T-helper 1 cell treated with Interleukin-12 subunit alpha and Interleukin-12 subunit beta and Interleukin-4 antibody, amounts not matched to agents 30 ng/mL and 1 ng/mL, for 36 hours (primary cell): ENCODE measurements around the gene TDRKH. TPM values are rescaled to one million over a fixed set of nuclear protein-coding genes. Genes with fewer than 3 reads are reported as not detected.

Experiments
- intact Hi-C: fragments of 100-400 bp; cut with micrococcal nuclease; formaldehyde crosslinking; loops from one replicate; pipeline ENCODE4 v1.15.1; 2024
- total RNA-seq: library from RNA; stranded (reverse); gene quantifications from 2 replicates; pipeline ENCODE4 v1.2.3, GENCODE V29; 2022

TDRKH gene
- 20.3 and 20.8 TPM in 2 replicates for total RNA-seq

- intact Hi-C loops = loop anchor here (1.0 to 5.0 kb wide), 13 partner anchors 27 to 508 kb away; partner anchors contain the start of genes CGN, MRPL9, RFX5 and RIIAD1
Observed at GRCh38 chr1:151790071-151790939, at the start of gene TDRKH. TSS of gene TDRKH (minus strand) at chr1:151790500. CDS start at chr1:151783022, 7,478 bp downstream.

DNA sequence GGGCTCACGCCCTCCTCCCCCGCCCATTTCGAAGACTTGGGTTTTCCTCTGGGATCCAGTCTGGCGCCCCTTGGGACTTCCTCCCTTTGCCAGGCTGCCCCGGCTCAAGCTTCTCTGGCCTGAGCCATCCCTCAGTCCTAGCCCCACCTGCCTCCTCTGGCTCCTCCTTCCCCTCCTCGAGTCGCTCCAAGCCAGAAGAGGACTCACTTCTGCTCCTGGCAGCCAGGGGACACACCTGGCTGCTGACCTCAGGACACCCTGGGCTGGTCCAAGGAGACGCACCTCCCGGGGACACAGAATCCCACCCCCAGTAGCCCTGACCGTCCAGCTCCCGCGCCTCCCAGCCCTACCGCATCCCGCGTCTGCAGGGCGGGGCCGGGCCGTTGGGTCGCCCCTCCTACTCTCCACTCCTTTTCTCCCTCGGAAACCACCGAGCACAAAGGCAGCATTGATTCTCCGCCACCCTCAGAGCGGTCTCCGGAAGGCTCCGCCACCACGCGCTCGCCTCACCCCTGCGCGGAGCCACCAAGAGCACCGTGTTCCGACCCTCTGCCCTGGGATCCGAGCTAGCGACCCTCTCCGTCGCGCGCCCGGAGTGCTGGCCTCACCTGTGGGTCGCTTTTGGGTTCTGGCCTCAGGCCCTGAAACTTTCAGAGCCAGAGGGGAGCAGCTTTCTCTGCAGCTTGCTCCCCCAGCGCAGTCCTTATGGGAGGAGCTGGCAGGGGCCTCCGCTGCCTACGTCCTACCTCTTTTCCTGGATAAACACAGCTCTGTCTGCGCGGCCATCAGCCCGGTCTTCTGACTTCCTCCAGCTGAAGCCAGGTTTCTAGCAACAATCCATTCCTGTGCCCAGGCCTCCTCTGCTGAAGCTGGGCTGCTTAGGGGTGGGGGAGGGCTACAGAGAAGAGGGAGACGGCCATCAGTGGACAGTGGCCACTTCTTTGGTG lies 49.4 kb upstream of the TDRKH start, which contains the start of gene C2CD4D:
Gene C2CD4D (minus strand): TSS at position 364 of the 947 bp plus-strand sequence. CDS start 831 bp downstream, outside the sequence.
- intact Hi-C loops = loop anchor here (1.0 to 5.0 kb wide), 7 partner anchors 69 to 618 kb away; partner anchors contain the start of genes POGZ, RFX5, RIIAD1 and SNX27

DNA sequence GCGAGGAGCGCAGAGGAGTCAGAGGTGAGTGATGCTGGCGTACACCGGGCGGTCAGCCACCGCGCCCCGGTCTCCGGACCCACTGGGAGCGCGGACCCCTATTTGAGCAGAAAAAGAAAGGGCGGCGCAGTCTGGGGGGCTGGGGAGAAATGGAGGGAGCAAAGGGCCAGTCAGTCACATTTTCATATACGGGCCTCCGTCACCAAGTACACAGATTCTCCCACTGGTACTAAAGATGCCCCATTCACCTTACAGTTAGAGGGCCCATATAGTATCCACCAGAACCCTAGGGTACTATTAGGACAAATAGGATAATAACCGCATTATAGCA lies 48.7 kb upstream of the TDRKH start:
- intact Hi-C loops = loop anchor here (1.0 to 5.0 kb wide), 7 partner anchors 70 to 618 kb away; partner anchors contain the start of genes POGZ, RFX5, RIIAD1 and SNX27

GRCh38 chr1:151838222-151839081 lies 48.2 kb upstream of the TDRKH start:
- intact Hi-C loops = loop anchor here (1.0 to 5.0 kb wide), 7 partner anchors 70 to 619 kb away; partner anchors contain the start of genes POGZ, RFX5, RIIAD1 and SNX27

DNA sequence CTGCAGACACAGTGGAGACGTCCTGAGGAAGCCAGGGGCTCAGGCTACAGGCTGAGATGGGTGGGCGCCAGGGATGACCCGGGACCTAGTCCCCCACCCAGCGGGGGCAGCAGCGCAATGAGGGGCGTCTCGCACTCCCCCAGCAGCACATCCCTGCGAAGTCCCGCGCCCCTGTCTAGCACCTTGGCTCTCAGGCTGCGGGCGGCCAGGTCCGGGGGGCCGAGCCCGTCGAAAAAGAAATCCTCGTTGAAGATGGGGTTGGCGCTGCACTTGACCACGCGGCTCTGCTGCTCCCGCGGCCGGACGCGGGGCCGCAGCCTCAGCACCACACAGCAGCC lies 47.6 kb upstream of the TDRKH start:
- intact Hi-C loops = loop anchor here (1.0 to 5.0 kb wide), 8 partner anchors 9 to 619 kb away; partner anchors contain the start of genes POGZ, RFX5, RIIAD1 and SNX27

GRCh38 chr1:151837197-151837596 lies 46.9 kb upstream of the TDRKH start:
- intact Hi-C loops = loop anchor here (1.0 to 5.0 kb wide), 7 partner anchors 8 to 620 kb away; partner anchors contain the start of genes POGZ, RFX5, RIIAD1 and SNX27

DNA sequence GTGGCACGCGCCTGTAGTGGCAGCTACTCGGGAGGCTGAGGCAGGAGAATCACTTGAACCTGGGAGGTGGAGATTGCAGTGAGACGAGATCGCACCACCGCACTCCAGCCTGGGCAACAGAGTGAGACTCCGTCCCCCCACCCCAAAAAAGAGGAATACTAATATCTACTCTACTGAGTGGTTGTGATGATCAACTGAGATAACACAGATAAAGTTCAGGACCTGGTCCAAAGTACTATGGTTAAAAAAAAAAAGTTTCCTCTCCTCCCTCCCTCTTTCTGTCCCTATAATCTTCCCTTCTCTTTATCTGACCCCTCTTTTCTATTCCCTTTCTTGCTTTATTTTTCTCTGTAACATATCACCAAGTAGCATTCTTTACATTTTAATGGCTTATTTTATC lies 45.3 kb upstream of the TDRKH start:
- intact Hi-C loops = loop anchor here (5.0 kb wide), 5 partner anchors 113 to 622 kb away; partner anchors contain the start of genes POGZ, RFX5, RIIAD1 and SNX27

DNA sequence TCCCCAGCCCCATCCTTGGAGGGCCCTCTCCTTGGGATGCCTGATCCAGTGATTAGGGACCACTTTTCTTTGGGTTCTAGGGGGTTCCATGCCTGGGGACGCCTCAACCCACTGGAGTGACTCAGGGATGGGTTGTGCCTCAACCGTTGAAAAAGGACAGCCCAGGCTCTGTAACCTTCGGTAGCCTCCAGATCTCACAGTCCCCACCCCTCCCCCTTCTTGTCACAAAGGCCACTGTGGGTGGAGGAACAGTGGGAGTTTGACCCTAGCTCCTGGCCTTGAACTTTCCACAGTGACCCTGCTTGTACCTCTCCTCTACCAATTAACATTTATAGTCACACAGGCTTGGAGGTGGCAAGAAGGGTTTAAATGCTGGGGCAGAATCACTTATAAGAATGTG lies 43.9 kb upstream of the TDRKH start:
- intact Hi-C loops = no loop called here

GRCh38 chr1:151833172-151833900 lies 43.0 kb upstream of the TDRKH start:
- intact Hi-C loops = no loop called here

DNA sequence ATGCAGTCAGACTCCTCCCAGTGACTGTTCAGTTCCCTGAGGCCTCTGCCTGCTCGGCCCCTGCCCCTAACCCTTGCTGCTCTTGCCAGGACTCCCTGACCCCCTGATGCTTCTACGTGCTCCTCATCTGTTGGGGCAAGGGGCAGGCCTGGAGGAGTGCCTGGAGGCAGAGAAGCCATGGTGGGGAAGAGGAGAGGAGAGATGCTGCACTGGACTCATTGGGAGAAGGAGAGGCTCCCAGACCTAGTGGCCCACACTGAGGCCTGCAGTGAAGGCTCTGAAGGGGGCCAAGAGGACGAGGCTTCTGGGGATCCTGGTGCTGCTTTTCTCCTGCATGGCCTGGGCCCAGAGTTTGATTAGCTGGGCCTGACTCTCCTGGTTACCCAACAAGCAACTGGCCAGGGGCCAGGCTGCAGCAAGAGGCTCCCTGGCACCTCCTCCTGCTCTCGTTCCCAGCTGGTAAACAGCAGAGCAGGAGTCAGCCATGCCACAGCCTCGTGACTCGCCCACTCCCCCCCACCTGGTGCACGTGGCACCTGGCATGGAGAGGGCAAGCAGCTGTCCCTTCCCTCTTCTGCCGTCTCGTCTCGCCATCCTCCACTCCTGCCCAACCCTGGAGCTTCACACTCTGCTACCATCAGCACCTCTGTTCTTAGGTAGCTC lies 42.1 kb upstream of the TDRKH start:
- intact Hi-C loops = no loop called here

GRCh38 chr1:151831605-151832004 lies 41.3 kb upstream of the TDRKH start, which contains the start of gene RORC:
TSS of gene RORC (minus strand) at chr1:151831802. CDS start at chr1:151831764, 38 bp downstream.
- intact Hi-C loops = no loop called here

- intact Hi-C loops = no loop called here
Observed at GRCh38 chr1:151831256-151831591, 40.9 kb upstream of the TDRKH start.

GRCh38 chr1:151830055-151830454 lies 39.8 kb upstream of the TDRKH start:
- intact Hi-C loops = loop anchor here (1.0 kb wide), 1 partner anchor 40 kb away; the partner anchor contains the start of gene TDRKH

DNA sequence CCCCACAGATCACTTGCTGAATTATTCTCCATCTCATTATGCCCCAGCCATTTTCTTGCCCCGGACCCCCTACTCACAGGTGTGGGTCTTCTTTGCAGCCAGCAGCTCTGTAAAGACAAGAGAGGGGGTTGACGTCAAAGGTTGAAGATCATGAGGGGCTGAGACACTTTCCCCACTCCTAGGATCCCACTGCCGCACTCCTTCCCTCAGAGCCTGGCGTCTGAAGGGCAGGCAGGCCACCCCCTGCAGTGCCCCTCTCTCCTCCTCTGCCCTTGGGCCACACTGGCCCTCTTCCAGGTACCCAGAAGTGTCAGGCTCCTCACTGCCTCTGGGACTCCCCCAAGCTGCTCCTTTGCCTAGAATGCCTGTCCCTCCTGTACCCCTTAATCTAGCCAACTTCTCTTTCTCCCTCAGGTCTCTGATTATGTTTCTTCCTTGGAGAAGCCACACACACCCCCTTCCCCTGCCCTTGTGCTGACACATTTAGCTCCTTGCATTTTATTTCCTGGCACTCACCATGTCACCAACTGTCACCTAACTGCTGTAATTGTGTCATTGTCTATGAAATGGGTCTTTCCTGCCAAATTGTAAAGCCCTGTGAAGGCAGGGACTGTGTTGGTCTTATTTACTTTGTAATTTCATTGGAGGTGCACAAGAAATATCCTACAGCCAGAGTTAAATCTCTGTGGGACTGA lies 39.2 kb upstream of the TDRKH start:
- intact Hi-C loops = loop anchor here (1.0 to 2.0 kb wide), 3 partner anchors 8 to 67 kb away; partner anchors contain the start of genes MRPL9 and TDRKH

- intact Hi-C loops = loop anchor here (1.0 to 2.0 kb wide), 3 partner anchors 8 to 66 kb away; partner anchors contain the start of gene MRPL9
Observed at GRCh38 chr1:151828921-151829320, 38.6 kb upstream of the TDRKH start.

- intact Hi-C loops = loop anchor here (1.0 to 2.0 kb wide), 2 partner anchors 8 to 65 kb away; partner anchors contain the start of gene MRPL9
Observed at GRCh38 chr1:151827853-151828252, 37.6 kb upstream of the TDRKH start.

GRCh38 chr1:151825751-151826660 lies 35.7 kb upstream of the TDRKH start:
- intact Hi-C loops = no loop called here
